Activated T-cell treated with anti-CD3 and anti-CD28 coated beads, Interleukin-2, amount 50 U/mL, for 24 hours (primary cell): ENCODE data around the gene DENND1A.

Experiments used
- DNase-seq: peaks from one replicate; pipeline ENCODE4 v3.0.0-alpha.2; 2020
- H3K27ac Mint-ChIP-seq: 2 replicates; pipeline ENCODE4 v1.8.0; 2020; ENCODE audit warnings: mild to moderate bottlenecking, mixed read lengths
- H3K27me3 Mint-ChIP-seq: 2 replicates; pipeline ENCODE4 v1.8.0; 2020; ENCODE audit warnings: mixed read lengths
- H3K36me3 Mint-ChIP-seq: 2 replicates; pipeline ENCODE4 v1.8.0; 2020; ENCODE audit warnings: low read depth, mixed read lengths
- H3K4me1 Mint-ChIP-seq: 2 replicates; pipeline ENCODE4 v1.8.0; 2020; ENCODE audit warnings: low read depth, mixed read lengths
- H3K4me3 Mint-ChIP-seq: 2 replicates; pipeline ENCODE4 v1.8.0; 2020; ENCODE audit warnings: mild to moderate bottlenecking, moderate library complexity, mixed read lengths
- H3K9me3 Mint-ChIP-seq: 2 replicates; pipeline ENCODE4 v1.8.0; 2020; ENCODE audit warnings: mixed read lengths

The DENND1A gene

DNA sequence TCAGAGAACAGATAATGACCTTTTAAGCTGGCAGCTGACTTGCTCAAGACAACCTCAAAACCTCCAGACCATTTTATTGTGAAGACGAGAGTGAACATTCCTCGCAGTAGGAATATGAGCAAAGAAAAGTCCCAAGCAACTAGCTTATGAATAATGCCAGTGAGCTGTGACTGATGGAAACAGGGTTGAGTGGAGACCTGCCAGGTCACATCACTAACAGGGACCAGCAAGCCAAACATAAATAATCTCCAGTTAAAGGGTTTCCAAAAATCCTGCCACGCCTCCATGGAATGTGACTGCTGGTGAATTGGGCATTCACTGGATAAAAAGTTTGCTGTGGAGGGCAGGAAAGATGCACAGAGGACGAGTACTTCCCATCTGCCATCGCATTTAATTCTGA is 388.5 kb downstream of the DENND1A start:
- Mint-ChIP-seq H3K4me3 (no peak overlapping the region), H3K9me3 (no peaks in the 10 kb centered on the region), H3K27ac (no peak overlapping the region), H3K36me3 (no peaks in the 10 kb centered on the region), H3K4me1 (peaks cover 6% of the 10 kb centered on the region), H3K27me3 (no peaks in the 10 kb centered on the region)
- DNase-seq = no peak

DNA sequence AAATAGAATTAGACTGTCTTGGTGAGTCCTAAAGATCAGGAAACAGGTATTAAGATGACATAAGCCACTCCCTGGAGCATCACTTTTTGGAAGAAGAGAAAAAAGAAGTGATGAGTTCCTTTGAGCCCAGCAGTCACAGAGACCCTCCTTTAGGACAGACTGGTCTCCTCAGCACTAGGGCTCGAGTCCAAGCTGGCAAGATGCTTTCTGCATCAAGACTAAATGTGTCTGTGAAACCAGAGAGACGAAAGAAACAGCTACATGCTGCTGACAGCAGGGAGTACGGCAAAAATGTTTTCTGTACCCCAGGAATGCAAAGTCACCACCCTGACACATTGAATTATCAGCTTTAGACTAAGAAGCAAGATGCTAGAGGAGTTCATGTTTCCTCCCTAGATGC is 389.5 kb downstream of the DENND1A start:
- no peak for DNase-seq
- Mint-ChIP-seq H3K4me1 (peaks cover 6% of the 10 kb centered on the region), H3K4me3 (no peak overlapping the region), H3K36me3 (peaks cover 3% of the 10 kb centered on the region), H3K27me3 (no peaks in the 10 kb centered on the region), H3K27ac (no peak overlapping the region), H3K9me3 (no peaks in the 10 kb centered on the region)

DNA sequence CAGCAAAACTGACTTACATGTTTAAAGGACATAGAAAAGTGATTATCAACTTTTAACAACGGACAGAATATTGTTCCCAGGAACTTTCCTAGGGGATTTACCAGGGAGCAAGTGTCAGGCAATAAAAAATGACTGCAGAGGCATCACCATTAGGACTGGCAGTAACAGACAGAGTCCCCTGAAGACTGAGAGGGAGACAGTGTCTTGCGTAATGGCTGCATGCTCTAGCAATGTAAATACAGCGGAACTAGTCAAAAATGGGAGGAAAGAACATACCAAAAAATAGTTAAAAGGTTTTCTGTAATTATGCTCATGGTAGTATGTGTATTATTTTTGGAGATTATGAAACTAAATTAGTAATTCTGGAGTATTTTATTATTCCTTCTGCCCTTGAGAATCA is 392.1 kb downstream of the DENND1A start:
- peaks cover 2% of the 10 kb centered on the region for H3K9me3 Mint-ChIP-seq
- H3K4me3 Mint-ChIP-seq = no peak overlapping the region
- no peaks in the 10 kb centered on the region for H3K27me3 Mint-ChIP-seq
- H3K27ac Mint-ChIP-seq = no peak overlapping the region
- peaks cover 6% of the 10 kb centered on the region for H3K4me1 Mint-ChIP-seq
- no peak for DNase-seq
- H3K36me3 Mint-ChIP-seq = peaks cover 23% of the 10 kb centered on the region

DNA sequence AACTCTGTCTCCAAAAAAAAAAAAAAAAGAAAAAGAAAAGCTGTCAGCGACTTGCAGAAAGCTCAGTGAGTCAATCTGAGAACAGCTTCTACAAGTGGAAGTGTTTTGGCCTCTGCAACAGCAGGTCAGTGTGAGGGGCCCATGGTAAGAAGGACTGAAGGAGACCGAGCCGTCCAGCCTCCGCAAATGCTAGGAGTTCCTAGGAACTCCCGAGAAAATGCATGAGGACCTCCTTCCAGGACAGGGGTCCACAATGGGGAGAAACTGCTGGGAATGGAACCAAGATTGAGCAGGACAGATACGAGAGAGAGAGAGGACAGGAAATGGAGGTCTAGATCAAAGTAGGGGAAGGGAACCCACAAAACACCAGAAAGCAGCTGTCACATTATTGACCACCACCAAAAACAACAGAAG is 393.5 kb downstream of the DENND1A start:
- H3K4me1 Mint-ChIP-seq = peaks cover 6% of the 10 kb centered on the region
- no peak for DNase-seq
- H3K27me3 Mint-ChIP-seq = no peaks in the 10 kb centered on the region
- H3K9me3 Mint-ChIP-seq = peaks cover 4% of the 10 kb centered on the region
- no peak overlapping the region for H3K4me3 Mint-ChIP-seq
- peaks cover 34% of the 10 kb centered on the region for H3K36me3 Mint-ChIP-seq
- no peak overlapping the region for H3K27ac Mint-ChIP-seq

DNA sequence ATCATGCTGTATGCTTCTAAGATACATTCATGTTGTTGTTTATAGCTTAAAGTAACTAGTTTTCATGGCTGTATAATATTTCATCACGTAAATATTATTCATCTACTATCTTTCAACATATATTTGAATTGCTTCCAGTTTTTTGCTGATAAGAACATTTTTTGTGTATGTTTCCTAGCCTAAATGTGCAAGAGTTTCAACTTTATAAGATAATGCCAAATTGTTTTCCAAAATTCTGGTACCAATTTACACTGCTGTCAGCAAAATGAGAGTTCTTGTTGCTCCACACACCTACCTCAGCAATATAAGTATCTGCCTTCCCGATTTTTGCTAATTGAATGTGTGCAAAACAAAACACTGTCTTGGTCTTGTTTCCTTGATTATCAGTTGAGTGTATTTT is 395.6 kb downstream of the DENND1A start:
- peaks cover 46% of the 10 kb centered on the region for H3K36me3 Mint-ChIP-seq
- no peak overlapping the region for H3K27ac Mint-ChIP-seq
- H3K4me3 Mint-ChIP-seq = no peak overlapping the region
- DNase-seq = no peak
- H3K9me3 Mint-ChIP-seq = peaks cover 13% of the 10 kb centered on the region
- peaks cover 6% of the 10 kb centered on the region for H3K4me1 Mint-ChIP-seq
- no peaks in the 10 kb centered on the region for H3K27me3 Mint-ChIP-seq

DNA sequence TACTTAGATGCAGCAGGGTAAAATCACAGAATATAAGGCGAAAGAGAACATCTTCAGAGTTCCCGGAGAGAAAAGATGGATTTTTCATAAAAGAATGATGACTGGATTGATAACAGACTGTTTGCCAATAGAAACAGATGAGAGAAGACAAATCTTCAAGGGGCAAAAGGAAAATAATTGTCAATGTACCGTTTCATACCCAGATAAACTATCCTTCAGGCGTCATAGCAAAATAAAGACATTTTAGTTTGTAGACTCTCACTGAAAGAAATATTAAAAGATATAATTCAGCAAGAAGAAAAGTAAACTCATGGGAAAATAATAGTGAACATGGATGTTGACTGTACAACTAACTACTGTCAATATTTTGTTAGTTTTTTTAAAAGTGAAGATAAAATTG is 399.7 kb downstream of the DENND1A start:
- Mint-ChIP-seq H3K4me1 (no peaks in the 10 kb centered on the region), H3K27me3 (no peaks in the 10 kb centered on the region), H3K9me3 (peaks cover 14% of the 10 kb centered on the region), H3K4me3 (no peak overlapping the region), H3K36me3 (peaks cover 42% of the 10 kb centered on the region), H3K27ac (no peak overlapping the region)
- DNase-seq = no peak

DNA sequence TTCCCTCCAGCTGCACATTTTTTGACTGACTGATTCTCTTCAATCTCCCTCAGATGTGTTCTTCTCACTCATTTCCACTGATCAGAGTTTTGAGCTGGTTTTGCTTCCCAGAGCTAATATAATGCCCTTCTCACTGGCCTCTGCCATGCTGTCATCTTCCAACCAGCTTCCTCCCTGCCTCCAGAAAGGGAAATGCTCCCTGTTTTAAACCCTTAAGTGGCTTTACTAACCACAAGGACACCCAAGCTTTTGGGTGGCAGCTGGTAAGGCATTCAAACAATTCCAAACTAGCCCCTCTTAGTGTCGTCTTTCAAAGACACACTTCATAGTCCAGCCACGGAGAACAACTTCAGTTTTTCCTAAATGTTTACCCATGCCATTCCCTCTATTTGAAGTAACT is 401.4 kb downstream of the DENND1A start:
- Mint-ChIP-seq H3K27ac (no peak overlapping the region), H3K27me3 (no peaks in the 10 kb centered on the region), H3K9me3 (peaks cover 11% of the 10 kb centered on the region), H3K4me3 (no peak overlapping the region), H3K4me1 (no peaks in the 10 kb centered on the region), H3K36me3 (peaks cover 27% of the 10 kb centered on the region)
- DNase-seq = no peak

DNA sequence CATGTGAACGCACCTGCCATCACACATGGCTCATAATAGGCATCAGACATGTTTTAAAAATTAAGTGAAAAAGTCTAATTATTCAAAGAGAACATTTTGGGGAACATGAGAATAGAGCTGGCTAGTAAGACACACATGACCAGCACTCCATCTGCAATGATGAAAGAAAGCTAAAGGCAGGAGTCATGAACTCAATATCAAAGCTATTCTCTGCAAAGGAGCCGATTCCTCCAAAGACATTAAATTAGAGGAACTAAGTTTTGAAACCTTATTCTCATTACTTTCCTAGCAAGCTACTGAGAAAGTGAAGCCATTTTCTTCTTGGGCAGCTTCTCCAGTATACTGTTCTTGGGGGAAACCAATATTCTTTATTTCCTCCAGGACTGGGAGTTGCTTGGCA is 401.9 kb downstream of the DENND1A start:
- DNase-seq = no peak
- no peaks in the 10 kb centered on the region for H3K27me3 Mint-ChIP-seq

DNA sequence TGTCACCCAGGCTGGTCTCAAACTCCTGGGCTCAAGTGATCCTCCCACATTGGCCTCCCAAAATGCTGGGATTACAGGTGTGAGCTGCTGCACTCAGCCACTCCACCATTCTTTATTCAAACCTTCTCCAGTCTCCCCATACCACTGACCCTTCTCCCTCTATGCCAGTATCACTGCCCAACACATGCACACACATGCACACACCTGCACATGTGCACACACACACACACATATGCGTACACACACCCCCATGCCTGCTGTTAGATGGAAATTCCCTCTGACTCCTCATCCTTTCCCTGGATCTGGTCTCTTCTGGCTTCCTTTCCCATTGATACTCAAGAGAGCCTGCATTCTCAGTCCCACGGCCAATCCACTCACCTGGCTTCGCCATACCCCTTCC is 404.0 kb downstream of the DENND1A start:
- Mint-ChIP-seq H3K4me3 (no peak overlapping the region), H3K36me3 (peaks cover 10% of the 10 kb centered on the region), H3K27me3 (no peaks in the 10 kb centered on the region), H3K9me3 (peaks cover 6% of the 10 kb centered on the region), H3K4me1 (no peaks in the 10 kb centered on the region), H3K27ac (no peak overlapping the region)
- no peak for DNase-seq

More for the DNA sequence above, 401.9 kb downstream of the DENND1A start:
- H3K4me3 Mint-ChIP-seq = no peak overlapping the region
- peaks cover 11% of the 10 kb centered on the region for H3K9me3 Mint-ChIP-seq
- no peak overlapping the region for H3K27ac Mint-ChIP-seq
- peaks cover 25% of the 10 kb centered on the region for H3K36me3 Mint-ChIP-seq
- no peaks in the 10 kb centered on the region for H3K4me1 Mint-ChIP-seq

DNA sequence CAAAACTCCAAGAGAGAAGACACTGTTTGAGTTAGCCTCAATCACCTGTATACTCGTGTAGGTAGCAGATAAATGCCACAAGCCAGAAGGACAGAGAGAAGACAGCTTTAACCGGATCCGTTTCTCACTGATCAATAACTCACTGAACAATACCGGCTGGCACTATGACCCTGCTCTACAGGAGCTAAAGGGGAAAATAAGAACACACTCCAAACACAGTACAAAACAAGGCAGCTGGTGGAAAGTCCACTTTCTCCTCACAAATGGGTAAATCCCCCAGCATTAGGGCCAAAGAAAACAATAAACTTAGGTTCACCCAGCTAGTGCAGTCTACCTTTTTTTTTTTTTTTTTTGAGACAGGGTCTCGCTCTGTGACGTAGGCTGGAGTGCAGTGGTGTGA is 404.5 kb downstream of the DENND1A start:
- H3K36me3 Mint-ChIP-seq = peaks cover 10% of the 10 kb centered on the region
- H3K4me3 Mint-ChIP-seq = no peak overlapping the region
- H3K27ac Mint-ChIP-seq = no peak overlapping the region
- DNase-seq = no peak
- peaks cover 6% of the 10 kb centered on the region for H3K9me3 Mint-ChIP-seq
- no peaks in the 10 kb centered on the region for H3K27me3 Mint-ChIP-seq
- no peaks in the 10 kb centered on the region for H3K4me1 Mint-ChIP-seq

DNA sequence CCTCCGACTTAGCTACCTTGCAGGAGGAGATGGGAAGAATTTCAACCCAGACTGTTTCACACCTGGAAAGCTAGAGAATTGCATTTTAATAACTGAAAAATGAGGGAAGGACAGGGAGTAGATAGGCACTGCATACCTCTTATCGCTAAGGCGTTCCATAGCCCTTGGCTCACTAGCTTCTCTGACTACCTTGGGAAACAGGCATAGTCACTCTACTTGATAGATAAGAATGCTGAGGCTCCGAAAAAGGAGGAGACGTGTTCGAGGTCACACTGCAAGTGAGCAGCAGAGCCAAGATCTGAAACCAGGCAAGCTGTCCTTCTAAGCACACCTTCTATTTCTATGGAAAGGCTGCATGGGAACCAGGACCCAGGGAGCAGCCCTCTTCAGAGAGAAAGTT is 405.1 kb downstream of the DENND1A start:
- Mint-ChIP-seq H3K36me3 (peaks cover 6% of the 10 kb centered on the region), H3K9me3 (peaks cover 2% of the 10 kb centered on the region), H3K27ac (no peak overlapping the region), H3K4me1 (no peaks in the 10 kb centered on the region), H3K27me3 (no peaks in the 10 kb centered on the region), H3K4me3 (no peak overlapping the region)
- no peak for DNase-seq

DNA sequence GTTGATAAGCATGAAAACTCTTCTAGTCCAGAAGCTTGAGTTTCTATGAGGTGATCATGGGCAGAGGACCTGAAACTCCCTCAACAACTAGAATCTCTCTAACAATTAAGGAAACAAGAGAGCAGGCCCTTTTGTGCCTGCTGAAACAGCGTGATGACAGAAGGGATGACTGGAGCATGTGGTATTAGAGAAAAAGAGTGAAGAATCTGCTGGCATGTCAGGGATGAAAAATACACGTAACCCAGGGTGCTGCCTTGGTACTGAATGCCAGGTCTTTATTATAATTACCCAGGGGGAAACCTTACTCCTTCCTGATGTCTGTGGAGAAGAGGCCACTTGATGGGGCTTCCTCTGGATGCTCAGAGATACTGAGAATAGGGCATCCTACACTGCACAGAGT is 406.1 kb downstream of the DENND1A start:
- no peaks in the 10 kb centered on the region for H3K36me3 Mint-ChIP-seq

DNA sequence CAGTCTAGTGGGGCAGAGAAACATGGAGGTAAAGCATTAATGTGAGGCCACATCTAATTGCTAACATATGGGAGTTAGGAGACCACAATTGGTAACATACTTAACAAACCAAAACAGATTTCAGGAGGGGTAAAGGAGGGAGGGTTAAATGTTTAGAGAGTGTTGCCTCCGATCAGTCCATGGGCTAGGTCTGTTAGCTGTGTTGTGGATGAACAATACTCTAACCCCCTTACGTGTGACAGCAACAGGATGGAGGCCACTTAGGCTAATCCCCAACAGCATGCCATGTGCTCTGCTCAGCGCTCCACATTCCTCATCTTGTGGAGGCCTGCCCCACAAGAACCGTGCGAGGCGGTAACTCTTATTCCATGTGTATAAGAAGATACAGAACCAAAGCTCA is 406.9 kb downstream of the DENND1A start:
- Mint-ChIP-seq H3K9me3 (no peaks in the 10 kb centered on the region), H3K4me3 (no peak overlapping the region), H3K4me1 (no peaks in the 10 kb centered on the region), H3K27ac (no peak overlapping the region), H3K27me3 (no peaks in the 10 kb centered on the region), H3K36me3 (no peaks in the 10 kb centered on the region)
- DNase-seq = no peak

More for the DNA sequence above, 406.1 kb downstream of the DENND1A start:
- no peaks in the 10 kb centered on the region for H3K27me3 Mint-ChIP-seq
- H3K4me3 Mint-ChIP-seq = no peak overlapping the region
- H3K4me1 Mint-ChIP-seq = no peaks in the 10 kb centered on the region
- DNase-seq = no peak
- no peak overlapping the region for H3K27ac Mint-ChIP-seq
- no peaks in the 10 kb centered on the region for H3K9me3 Mint-ChIP-seq

DNA sequence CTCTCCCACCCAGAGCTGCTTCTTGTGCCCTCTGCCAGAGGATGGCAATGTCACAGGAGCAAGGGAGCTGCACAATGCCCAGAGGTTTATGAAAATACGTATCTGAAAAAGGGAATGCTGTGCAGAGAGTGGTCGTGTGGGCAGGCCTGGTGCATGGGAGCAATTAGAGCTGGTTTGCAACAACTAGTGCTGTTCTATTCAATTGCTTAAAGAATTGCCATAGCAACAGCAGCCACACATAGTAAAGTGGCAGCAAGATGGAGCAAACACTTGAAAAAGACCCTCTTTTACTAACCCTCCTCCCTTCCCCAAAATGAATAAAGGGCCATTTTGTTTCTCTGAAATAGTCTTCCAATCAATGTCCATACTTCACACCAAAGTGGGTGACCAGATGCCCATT is 407.7 kb downstream of the DENND1A start:
- Mint-ChIP-seq H3K27me3 (no peaks in the 10 kb centered on the region), H3K4me1 (no peaks in the 10 kb centered on the region), H3K4me3 (no peak overlapping the region), H3K9me3 (no peaks in the 10 kb centered on the region), H3K27ac (no peak overlapping the region), H3K36me3 (no peaks in the 10 kb centered on the region)
- no peak for DNase-seq

DNA sequence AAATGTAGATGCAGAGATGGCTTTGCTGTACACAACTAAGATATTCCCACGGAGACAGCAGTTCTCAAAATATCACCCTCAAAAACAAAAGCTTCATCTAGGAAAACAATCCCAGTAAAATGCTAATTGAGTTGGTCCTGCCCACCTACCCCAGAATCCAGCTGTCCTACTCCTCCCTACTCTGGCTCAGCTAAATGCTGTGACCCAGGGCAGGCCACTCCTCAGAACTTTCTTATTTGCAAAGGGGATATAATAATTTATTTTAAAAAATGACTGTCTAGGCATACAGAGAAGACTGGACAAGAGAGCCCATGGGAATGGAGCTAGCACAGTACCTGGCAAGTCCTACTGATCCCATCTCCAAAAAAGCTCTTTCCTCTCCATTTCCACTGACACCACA is 411.6 kb downstream of the DENND1A start:
- no peaks in the 10 kb centered on the region for H3K4me1 Mint-ChIP-seq
- H3K27me3 Mint-ChIP-seq = no peaks in the 10 kb centered on the region
- H3K27ac Mint-ChIP-seq = no peak overlapping the region
- H3K36me3 Mint-ChIP-seq = no peaks in the 10 kb centered on the region
- no peaks in the 10 kb centered on the region for H3K9me3 Mint-ChIP-seq
- no peak overlapping the region for H3K4me3 Mint-ChIP-seq
- no peak for DNase-seq

DNA sequence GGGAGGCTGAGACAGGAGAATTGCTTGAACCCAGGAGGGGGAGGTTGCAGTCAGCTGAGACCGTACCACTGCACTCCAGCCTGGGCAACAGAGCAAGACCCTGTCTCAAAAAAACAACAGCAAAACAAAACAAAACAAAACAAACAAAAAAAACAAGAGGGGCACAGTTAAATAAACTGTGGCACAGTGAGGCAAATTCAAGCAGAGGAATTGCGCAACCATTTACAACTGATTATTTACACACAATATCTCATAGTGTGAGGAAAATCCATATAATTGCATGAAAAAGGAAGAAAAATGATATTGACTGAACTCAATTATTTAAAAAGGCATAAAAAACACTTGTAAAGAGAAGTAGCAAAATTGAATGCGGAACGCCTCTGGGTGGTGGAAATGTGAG is 412.4 kb downstream of the DENND1A start:
- Mint-ChIP-seq H3K4me1 (no peaks in the 10 kb centered on the region), H3K27ac (no peak overlapping the region), H3K9me3 (no peaks in the 10 kb centered on the region), H3K4me3 (no peak overlapping the region), H3K27me3 (no peaks in the 10 kb centered on the region), H3K36me3 (no peaks in the 10 kb centered on the region)
- DNase-seq = no peak
